Measurements from ENCODE around the gene DNAJC19.
A peak's percentile ranks its signal among the peaks of the same experiment; 100 is the strongest.
"Not testable (repeated sequence)": the region's sequence is repeated elsewhere in the genome, so short reads cannot be mapped to it uniquely, and the experiment has no call there.

Gene DNAJC19

DNA sequence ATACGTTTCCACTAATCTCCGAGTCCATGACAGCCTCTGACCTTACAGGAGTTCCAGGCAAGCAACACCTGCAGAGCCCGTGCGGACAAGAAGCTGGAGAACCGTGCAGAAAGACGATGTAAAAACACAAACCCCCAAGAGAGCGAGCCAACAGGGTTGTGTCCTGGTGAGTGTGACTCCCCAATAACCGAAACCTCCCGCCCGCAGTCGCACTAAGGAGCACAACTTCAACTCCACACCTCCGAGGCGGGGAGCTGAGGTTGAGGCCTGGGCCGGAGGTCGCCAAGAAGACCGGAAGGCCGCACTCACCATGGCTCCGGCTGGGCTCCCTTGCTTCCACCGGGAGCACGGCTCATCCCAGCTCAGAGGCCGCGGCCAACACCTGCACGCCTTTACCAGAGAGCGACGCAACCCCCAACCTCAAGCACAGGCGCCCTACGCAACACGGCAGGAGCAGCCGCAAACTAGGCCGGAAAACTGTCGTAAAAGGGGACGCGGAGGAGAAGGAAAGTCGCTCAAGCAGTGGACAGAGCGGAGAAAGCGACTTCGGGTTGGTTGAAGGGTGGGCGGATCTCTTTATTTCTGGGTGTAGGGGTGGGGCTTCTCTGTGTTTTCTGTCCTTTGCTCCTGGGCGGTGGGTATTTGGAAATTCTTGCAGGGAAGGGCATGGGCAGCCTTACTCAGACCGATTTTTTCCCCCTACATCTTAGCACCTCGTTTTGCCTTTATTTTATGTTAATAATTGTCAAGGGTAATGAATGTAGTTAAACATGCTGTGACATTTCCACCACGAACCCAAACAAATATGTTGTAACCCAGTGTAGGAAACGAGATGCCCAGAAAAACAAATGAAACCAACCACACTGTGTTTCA lies at the start of gene DNAJC19:
DNAJC19 (minus strand) TSS at position 446 of the 873 bp plus-strand sequence; CDS start at position 312, 134 bp downstream.
- DNase-seq: peak; percentile 95 to 97 (median 96)

DNA sequence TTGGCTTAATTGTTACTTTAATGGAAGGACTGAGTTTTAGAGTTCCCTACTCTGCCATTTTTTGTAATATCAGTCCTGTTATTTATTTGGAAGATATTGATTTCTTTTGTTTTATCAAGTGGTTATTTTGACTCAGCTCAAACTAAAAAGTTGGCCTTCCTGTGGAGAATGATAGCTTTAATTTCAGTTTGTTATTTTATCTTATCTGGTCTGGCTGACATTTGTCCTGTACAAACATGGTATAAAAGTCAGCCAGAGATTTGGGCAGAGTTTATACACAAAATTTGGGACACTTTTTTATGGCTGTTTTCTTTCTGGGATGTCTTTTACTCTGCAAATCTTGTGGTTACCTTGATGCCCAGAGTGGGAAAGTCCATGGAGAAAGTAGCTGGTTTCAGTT lies 41.4 kb upstream of the DNAJC19 start:
- no peak for DNase-seq

DNA sequence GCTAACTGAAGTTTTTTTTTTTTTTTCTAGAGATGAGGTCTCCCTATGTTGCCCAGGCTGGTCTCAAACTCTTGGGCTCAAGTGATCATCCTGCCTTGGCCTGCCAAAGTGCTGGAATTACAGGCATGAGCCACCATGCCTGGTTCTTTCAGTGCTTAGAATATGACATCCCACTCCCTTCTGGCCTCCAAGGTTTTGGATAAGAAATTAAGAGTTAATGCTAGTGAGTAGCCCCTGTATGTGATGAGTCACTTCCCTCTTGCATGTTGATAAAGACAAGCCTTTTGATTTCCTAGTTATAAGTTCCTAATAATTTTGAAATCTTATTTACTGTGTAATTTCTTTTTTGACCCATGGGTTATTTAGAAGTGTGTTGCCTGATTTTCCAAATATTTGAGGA lies 35.7 kb upstream of the DNAJC19 start:
- DNase-seq: no peak

DNA sequence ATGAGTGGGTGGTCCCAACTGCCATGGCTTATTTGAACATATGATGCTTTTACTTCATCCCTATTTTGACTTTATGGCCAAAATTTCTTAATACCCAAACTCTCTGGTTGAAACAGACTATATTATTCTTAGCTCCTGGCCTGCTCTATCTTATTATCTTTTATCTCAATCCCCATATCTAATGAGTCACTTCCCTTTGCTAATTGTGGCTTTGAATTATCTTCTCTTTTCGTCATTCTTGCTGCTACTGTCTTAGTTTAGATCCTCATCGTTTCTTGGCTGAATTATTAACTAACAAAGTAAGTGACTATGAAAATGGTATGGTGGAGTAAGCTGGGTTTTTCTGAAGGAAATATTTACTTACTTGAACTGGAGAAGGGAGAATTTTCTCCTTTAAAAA lies 28.2 kb upstream of the DNAJC19 start:
- DNase-seq: no peak

DNA sequence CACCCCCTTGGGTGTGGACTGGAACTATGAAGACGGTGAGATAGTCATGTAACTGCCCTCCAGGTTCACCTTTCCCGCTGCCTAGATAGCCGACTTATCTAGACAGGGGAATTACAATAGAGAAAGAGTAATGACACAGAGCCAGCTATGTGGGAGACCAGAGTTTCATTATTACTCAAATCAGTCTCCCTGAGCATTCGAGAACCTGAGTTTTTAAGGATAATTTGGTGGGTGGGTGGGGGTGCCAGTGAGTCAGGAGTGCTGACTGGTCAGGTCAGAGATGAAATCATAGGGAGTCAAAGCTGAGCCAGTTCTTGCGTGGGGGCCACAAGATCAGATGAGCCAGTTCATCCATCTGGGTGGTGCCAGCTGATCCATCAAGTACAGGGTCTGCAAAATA lies 19.7 kb upstream of the DNAJC19 start:
- no peak for DNase-seq

DNA sequence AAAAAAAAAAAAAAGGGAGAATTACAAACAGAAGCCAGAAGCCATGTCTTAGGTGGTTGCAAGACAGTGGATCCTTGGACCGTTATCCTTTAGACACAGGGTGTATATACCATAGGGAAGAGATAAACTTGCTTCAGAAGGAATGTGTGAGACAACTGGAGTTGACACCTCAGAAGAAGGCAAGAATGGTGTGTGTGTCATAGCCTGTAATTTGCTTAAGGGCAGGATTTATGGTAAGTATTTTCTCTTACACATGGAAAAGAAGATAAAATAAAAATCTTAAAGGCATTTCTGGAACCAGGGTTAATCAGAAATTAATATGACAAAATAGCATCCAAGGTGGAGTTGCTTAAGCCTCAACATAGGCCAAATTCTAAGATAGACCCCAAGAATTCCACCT lies 19.3 kb upstream of the DNAJC19 start:
- DNase-seq: no peak

DNA sequence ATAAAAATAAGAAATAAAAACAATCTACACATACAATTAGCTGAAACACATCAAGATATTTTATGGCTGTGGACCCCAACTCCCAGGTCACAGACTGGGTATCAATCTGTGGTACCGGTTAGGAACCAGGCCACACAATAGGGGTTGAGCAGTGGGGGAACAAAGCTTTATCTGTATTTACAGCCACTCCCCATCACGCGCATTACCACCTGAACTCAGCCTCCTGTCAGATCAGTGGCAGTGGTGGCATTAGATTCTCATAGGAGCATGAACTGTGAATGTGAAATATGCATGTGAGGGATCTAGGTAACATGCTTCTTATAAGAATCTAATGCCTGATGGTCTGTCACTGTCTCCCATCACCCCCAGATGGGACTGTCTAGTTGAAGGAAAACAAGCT lies 17.7 kb upstream of the DNAJC19 start:
- no peak for DNase-seq

DNA sequence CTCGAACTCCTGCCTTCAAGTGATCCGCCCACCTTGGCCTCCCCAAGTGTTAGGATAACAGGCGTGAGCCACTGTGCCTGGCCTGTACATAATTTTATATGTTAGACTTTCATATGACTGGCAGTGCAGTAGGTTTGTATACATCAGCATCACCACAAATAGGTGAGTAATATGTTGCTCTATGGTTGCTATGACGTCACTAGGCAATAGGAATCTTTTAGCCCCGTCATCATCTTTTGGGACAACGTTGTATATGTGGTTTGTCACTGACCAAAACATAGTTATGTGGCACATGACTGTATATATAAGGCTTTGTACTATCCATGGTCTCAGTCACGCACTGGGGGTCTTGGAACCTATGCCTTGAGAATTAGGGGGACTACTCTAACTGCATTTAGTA lies 17.0 kb upstream of the DNAJC19 start:
- DNase-seq: no peak

DNA sequence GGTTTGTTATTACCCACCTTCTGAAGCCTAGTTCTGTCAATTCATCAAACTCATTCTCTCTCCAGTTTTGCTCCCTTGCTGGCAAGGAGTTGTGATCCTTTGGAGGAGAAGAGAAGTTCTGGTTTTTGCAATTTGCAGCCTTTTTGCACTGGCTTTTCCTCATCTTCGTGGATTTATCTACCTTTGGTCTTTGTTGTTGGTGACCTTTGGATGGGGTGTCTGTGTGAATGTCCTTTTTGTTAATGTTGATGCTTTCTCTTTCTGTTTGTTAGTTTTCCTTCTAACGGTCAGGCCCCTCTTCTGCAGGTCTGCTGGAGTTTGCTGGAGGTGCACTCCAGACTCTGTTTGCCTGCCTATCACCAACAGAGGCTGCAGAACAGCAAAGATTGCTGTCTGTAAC lies 13.9 kb upstream of the DNAJC19 start:
- not testable (repeated sequence) for DNase-seq

DNA sequence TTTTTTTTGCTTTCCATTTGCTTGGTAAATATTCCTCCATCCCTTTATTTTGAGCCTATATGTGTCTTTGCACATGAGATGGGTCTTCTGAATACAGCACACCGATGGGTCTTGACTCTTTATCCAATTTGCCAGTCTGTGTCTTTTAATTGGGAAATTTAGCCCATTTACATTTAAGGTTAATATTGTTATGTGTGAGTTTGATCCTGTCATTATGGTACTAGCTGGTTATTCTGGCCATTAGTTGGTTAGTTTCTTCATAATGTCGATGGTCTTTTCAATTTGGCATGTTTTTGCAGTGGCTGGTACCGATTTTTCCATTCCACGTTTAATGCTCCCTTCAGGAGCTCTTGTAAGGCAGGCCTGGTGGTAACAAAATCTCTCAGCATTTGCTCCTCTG lies 12.8 kb upstream of the DNAJC19 start:
- not testable (repeated sequence) for DNase-seq

DNA sequence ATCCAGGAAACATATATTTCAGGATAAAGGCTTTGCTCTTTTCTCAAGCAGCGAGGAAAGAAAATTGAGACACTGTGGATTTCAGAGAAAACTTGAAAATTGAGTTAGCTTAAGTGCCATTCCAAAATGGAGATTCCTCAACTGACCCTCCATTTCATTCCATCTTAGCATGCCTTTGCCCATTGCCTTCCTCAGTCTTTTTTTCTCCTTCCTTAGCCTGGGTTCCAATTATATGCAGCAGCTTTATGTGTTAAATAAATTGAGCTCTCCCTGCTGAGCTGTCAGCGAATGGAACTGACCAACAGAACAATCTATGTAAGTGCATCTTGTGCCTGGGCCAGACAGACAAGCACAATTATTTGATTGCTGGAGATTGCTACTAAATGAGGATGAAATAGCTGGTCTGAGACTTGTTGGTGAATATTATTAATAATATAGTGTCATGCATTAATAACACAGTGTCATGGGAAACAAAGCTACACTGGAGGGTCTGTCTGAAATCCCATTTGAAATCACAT lies 6.9 kb upstream of the DNAJC19 start:
- DNase-seq: no peak

DNA sequence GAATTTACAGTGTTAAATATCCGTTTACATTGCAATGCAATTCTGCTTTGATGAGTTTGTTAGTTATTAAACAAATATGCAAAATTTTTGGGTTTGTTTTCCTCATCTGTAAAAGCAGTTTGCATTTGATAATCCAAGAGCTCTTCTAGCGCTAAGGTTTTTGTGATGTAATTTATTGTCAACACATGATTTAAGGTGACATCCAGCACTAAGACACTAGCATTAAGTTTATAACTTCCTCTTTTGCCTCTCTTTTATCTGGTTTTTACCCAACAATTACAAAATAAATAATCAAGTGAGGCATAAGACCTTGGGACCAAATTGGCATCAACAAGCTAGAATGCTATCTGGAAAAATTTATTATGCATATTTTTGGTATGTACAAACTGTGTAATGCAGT lies 969 bp upstream of the DNAJC19 start:
- no peak for DNase-seq

DNA sequence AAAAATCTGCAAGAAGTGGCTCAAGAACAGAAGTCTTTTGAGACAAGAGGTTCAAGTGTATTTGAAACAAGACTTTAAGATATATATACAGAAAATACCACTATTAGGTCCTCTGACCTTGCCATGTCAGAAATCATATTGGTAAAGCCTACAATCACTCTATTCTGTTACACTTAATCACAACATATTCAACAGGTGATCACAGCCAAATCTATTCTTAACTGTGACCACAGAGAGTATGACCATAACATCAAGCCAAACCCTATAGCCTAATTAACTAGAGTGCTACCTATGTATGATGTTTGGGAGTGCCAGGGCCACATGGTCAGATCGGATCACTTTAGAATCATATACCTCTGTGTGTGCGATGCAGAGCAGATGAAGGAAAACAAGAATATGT lies 2.2 kb downstream of the DNAJC19 start:
- no peak for DNase-seq

DNA sequence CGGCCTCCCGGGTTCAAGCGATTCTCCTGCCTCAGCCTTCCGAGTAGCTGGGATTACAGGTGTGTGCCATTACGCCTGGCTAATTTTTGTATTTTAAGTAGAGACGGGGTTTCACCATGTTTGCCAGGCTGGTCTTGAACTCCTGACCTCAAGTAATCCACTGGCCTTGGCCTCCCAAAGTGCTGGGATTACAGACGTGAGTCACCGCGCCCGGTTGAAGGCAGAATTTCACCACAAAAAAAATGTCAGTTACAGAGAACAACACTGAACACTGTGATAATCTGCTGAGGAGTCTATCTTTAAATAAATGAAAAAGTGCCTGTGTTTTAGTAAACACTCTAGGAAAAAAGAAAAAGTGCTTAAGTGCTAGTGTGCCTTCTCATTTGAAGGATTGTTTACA lies 3.2 kb downstream of the DNAJC19 start:
- DNase-seq: not testable (repeated sequence)

DNA sequence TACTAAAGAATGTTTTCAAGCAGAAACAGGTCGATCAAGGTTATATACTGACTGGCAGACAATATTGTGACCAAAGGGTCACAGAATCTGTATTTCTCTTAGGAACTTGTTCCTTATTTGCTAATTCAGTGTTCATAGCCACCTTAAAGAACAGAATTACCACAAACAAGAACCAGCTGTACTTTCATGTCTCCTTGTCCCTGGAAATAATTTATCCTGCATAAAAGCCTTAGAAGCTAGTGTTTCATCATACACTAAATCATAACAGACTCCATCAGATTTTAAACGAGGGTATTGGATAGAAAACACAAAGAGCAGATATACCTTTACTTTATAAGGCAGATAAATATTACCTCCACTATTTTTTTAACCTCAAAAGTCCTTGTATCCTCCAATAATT lies 6.4 kb downstream of the DNAJC19 start:
- DNase-seq: no peak

DNA sequence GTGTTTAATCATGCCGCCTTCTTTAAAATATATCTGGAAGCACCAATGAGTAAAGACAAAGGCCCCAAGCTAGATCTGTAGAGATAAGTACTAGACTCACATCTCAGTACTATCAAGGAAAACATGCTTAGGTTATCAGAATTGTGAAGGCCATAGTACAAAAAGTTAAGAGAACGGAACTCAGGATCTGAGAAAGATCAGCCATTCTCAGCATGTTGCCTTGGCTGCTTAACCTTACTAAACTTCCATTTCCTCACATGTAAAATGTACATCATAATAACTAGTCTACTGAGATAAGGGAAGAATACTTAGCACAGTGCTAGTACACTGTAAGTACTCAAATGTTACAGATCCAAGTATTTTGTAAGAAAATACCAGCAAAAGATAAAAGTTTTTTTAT lies 7.6 kb downstream of the DNAJC19 start:
- no peak for DNase-seq

DNA sequence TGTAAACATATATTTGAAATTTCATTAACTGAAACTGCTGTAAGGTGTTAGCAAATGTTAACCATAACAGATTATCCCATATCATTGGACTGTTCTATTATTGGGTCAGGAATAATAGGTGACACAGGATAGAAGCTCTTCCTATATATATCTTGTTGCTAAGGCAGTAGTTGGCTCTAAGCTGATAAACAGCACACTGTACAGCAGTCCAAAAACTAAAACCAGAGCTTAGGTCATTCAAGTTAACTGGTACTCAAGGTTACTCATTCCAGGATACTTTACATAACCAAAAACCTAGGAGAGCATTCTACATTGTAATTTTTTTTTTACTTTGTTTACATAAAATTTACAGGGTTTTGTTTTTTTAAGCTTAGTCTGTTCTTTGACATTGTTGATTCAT lies 8.9 kb downstream of the DNAJC19 start:
- no peak for DNase-seq

DNA sequence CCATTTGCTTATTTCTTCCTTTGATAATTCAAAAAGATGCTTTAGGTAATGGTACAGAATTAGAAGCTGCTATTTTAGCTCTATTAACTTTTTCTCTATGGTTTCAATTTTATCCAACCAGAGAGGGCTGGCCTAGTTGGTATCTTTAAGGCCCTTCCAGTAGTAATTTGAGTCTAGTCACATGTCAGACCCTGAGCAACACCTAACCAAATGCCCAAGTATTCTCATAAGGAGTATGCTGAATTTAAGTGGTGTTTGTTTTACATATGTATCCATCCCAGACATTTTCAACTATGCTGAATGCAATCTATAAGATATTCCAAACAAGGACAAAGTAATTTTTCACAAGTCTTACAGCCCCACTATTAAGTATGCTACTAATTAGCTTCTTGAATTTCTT lies 9.6 kb downstream of the DNAJC19 start:
- DNase-seq: no peak

DNA sequence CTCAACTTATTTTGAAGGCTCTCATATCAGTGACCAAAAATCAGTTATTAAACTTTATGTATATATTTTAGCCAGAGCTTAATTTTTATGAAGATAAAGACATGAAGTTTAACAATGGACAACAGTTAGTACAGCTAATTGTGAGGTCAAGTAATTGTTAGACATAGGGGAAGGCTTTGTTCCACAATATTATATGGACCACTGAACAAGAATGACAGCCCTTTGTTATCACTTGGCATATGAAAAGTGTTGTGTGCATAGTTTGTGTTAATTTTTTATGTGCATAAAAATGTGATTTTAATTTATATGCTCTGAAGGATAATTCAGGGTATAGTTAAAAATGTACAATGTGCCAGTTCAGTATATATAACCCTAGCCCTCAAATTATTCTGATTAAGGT lies 12.0 kb downstream of the DNAJC19 start:
- no peak for DNase-seq

DNA sequence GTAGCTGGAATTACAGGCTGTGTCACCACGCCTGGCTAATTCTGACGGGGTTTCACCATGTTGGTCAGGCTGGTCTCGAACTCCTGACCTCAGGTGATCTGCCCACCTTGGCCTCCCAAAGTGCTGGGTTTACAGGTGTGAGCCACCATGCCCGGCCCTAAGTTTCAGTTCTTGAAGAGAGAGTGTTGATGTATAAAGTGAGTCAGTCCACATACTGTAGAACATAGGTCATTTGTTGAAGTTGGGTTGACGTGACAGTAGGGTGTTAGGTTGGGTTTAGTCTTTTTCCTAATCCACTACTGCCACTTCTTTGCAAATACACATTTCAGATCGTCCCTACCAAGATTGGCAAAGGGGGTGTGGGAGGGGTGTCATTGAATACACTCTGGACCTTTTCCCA lies 15.2 kb downstream of the DNAJC19 start:
- no peak for DNase-seq

DNA sequence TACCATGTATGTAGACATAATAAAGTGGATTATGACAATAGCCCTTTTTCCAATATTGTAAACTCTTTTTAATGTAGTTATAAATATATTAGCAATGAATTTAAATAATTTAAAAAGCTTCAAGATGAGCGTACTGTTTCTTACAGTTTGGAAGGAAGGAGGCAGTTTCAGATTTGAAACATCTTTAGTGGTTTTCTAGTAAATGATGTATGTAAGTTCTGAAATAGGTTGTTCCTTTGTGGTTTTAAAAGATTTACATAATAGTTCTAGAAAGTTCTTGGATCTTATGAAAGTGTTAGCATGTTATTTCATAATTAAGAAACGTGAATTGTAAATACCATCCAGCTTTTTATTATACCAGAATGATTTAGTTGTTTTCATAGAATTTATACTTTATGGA lies 16.0 kb downstream of the DNAJC19 start:
- DNase-seq: no peak

DNA sequence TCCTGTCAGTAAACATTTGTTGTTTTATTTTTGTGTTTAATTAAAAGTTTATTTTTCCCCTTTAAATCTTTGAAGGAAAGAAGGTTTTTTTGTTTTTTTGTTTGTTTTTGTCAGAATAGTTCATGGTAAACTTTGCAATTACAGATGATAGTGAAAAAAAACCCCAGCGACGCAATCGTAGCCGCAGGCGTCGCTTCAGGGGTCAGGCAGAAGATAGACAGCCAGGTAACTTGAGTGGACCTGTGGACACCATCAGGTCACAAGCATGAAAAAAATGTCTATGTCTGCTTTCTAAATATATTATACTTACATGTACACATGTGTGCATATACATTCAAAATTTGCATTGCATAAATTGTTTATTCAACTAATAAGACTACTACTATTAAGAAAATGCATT lies 18.6 kb downstream of the DNAJC19 start:
- DNase-seq: no peak

DNA sequence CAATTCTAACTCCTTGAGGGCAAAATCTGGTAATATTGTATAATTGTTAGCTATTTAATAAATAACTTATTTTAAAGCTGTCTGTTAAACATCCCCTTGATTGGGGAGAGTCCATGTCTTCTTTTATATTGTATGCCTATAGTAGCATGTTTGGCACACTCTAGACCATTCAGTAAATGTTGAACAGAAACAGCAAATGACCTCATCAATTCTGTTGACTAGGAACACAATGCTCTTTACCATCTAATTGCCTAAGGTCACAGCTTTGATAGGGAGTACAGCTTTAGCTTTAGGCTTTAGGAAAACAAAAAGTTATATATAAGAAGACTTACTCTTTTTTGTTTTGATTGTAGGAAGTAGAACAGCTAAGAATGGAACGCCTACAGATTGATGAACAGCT lies 27.0 kb downstream of the DNAJC19 start:
- DNase-seq: no peak

DNA sequence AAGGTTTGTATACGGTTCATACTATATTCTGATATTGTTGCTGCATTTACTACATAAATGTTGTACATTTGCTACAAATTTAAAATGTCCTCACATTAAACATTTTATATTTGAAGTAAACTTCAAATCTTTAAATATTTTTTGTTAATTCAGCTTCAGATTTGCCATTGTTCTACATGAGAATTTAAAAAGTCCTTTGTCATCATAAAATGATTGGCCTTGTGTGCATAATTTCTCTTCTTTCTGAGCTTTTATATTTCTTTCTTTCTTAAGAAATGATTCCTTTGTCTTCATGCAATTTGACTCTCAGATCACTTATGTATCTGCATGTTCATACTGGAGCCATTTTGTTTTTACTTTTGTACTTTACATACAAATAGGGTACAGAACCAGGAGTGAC lies 28.0 kb downstream of the DNAJC19 start:
- DNase-seq: no peak

DNA sequence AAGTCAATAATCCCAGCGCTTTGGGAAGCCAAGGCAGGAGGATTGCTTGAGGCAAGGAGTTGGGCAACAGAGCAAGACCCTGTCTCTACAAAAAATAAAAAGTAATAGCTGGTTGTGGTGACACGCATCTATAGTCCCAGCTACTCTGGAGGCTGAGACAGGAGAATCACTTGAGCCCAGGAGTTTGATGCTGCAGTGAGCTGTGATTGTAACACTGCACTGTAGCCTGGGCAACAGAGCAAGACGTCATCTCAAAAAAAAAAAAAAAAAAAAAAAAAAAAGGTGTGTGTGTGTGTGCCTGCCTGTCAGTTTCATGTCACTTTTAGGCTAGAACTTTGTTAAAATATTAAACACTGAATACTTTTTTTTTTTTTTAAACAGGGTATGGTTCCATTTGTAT lies 28.4 kb downstream of the DNAJC19 start:
- no peak for DNase-seq
